IMR-90 (cell line): Measurements from ENCODE around the gene SHC2. TPM values are rescaled to one million over a fixed set of nuclear protein-coding genes. Genes with fewer than 3 reads are reported as not detected.

Experiments used
- ATAC-seq: fragments of 200-7000 bp; cut with Tn5 transposase; 2 replicates; pipeline ENCODE4 v1.9.1; 2020; ENCODE audit warnings: low read depth, mild to moderate bottlenecking, moderate library complexity
- BruUV-seq: library from RNA; stranded (reverse); fragments of 400-500 nt; replicated peaks from 2 replicates; lab custom pipeline; 2021; lab: Mats Ljungman, UMichigan
- CTCF ChIA-PET: fragments of 300-600 bp; formaldehyde crosslinking; extraction: SDS; loops from one replicate; lab custom pipeline; 2021; ENCODE audit warnings: antibody characterized with exemption; lab: Yijun Ruan, JAX
- POLR2A ChIA-PET: fragments of 300-600 bp; sonication (Branson Sonifier 250); formaldehyde crosslinking; loops from one replicate; lab custom pipeline; 2022; ENCODE audit warnings: antibody characterized with exemption; ENCODE audit not compliant: unreplicated experiment; lab: Charles Lee
- DNase-seq: peaks from one replicate; pipeline ENCODE4 v3.0.0; 2013
- H2AFZ ChIP-seq: replicated peaks from 2 replicates; pipeline ENCODE3; 2013; ENCODE audit warnings: low read length, mild to moderate bottlenecking; ENCODE audit not compliant: poor library complexity
- H2AK5ac ChIP-seq: 2 replicates; pipeline ENCODE4 v1.6.1; 2013; ENCODE audit warnings: low read depth, low read length, inconsistent platforms
- H2AK9ac ChIP-seq: replicated peaks from 2 replicates; pipeline ENCODE3; 2013; ENCODE audit warnings: mild to moderate bottlenecking, low read depth, low read length, moderate library complexity; ENCODE audit not compliant: poor library complexity
- H2BK120ac ChIP-seq: 2 replicates; pipeline ENCODE4 v1.6.1; 2013; ENCODE audit warnings: low read depth, low read length, inconsistent platforms
- H2BK15ac ChIP-seq: 3 replicates; pipeline ENCODE4 v1.6.1; 2013; ENCODE audit warnings: low read depth, low read length, inconsistent platforms
- H2BK20ac ChIP-seq: 2 replicates; pipeline ENCODE4 v1.6.1; 2013; ENCODE audit warnings: low read depth, mild to moderate bottlenecking, inconsistent platforms, low read length, moderate library complexity
- H2BK5ac ChIP-seq: 2 replicates; pipeline ENCODE4 v1.6.1; 2013; ENCODE audit warnings: mild to moderate bottlenecking, low read depth, low read length, inconsistent platforms; ENCODE audit not compliant: poor library complexity, severe bottlenecking
- H3K14ac ChIP-seq: replicated peaks from 2 replicates; pipeline ENCODE4 v1.6.1; 2013; ENCODE audit warnings: low read depth, low read length, inconsistent platforms
- H3K18ac ChIP-seq: 2 replicates; pipeline ENCODE4 v1.6.1; 2013; ENCODE audit warnings: low read depth, low read length, control low read depth
- H3K23ac ChIP-seq: 2 replicates; pipeline ENCODE4 v1.6.1; 2013; ENCODE audit warnings: low read depth, low read length, inconsistent platforms
- H3K27ac ChIP-seq: 2 replicates; pipeline ENCODE4 v1.5.1; 2013; ENCODE audit warnings: mild to moderate bottlenecking, control low read depth, low read length; ENCODE audit not compliant: insufficient read depth
- H3K27me3 ChIP-seq: 2 replicates; pipeline ENCODE4 v1.6.1; 2013; ENCODE audit warnings: low read length; ENCODE audit not compliant: control insufficient read depth, insufficient read depth
- H3K36me3 ChIP-seq: 2 replicates; pipeline ENCODE4 v1.6.1; 2013; ENCODE audit warnings: low read length, mixed read lengths; ENCODE audit not compliant: control insufficient read depth, insufficient read depth
- H3K4ac ChIP-seq: 2 replicates; pipeline ENCODE4 v1.6.1; 2013; ENCODE audit warnings: low read depth, low read length, inconsistent platforms
- H3K4me1 ChIP-seq: 2 replicates; pipeline ENCODE4 v1.6.1; 2013; ENCODE audit warnings: low read length, mixed read lengths; ENCODE audit not compliant: control insufficient read depth, insufficient read depth
- H3K4me2 ChIP-seq: 2 replicates; pipeline ENCODE4 v1.6.1; 2013; ENCODE audit warnings: low read depth, mild to moderate bottlenecking, control low read depth, low read length, moderate library complexity
- H3K4me3 ChIP-seq: 2 replicates; pipeline ENCODE4 v1.5.1; 2013; ENCODE audit warnings: low read depth, mild to moderate bottlenecking, control low read depth, low read length, moderate library complexity; ENCODE audit not compliant: insufficient read depth
- H3K56ac ChIP-seq: 2 replicates; pipeline ENCODE4 v1.6.1; 2013; ENCODE audit warnings: low read length, inconsistent platforms; ENCODE audit not compliant: insufficient read depth; ENCODE audit errors: extremely low read depth
- H3K79me1 ChIP-seq, 2 experiments: 2 replicates each; pipeline ENCODE4 v1.6.1; 2013; ENCODE audit warnings: low read length in 2 of 2, inconsistent platforms in 1 of 2, low read depth in 1 of 2
- H3K9ac ChIP-seq: 2 replicates; pipeline ENCODE4 v1.6.1; 2013; ENCODE audit warnings: low read depth, low read length, control low read depth
- H3K9me1 ChIP-seq: 2 replicates; pipeline ENCODE4 v1.6.1; 2013; ENCODE audit warnings: low read length, inconsistent platforms; ENCODE audit not compliant: insufficient read depth
- H3K9me3 ChIP-seq: 2 replicates; pipeline ENCODE4 v1.6.1; 2013; ENCODE audit warnings: low read length; ENCODE audit not compliant: control insufficient read depth, insufficient read depth
- H4K20me1 ChIP-seq: 2 replicates; pipeline ENCODE4 v1.6.1; 2013; ENCODE audit warnings: low read length, inconsistent platforms; ENCODE audit not compliant: insufficient read depth
- H4K5ac ChIP-seq: 2 replicates; pipeline ENCODE4 v1.6.1; 2013; ENCODE audit warnings: mild to moderate bottlenecking, low read depth, low read length, control low read depth
- H4K8ac ChIP-seq, 2 experiments: 2 replicates each; pipeline ENCODE4 v1.6.1; 2013; ENCODE audit warnings: low read depth in 2 of 2, low read length in 2 of 2, control low read depth in 1 of 2, inconsistent platforms in 1 of 2
- H4K91ac ChIP-seq: 2 replicates; pipeline ENCODE4 v1.6.1; 2013; ENCODE audit warnings: low read depth, low read length, inconsistent platforms; ENCODE audit not compliant: insufficient read depth
- BHLHE40 ChIP-seq: fragments of 150-350 bp; IDR thresholded peaks from 2 replicates; pipeline ENCODE4 v1.6.1; 2016; ENCODE audit warnings: mild to moderate bottlenecking, low read depth, low read length
- CHD1 ChIP-seq: IDR thresholded peaks from 2 replicates; pipeline ENCODE4 v1.6.1; 2012; ENCODE audit warnings: low read depth, low read length, improper control_type of control experiment
- CTCF ChIP-seq: conservative IDR thresholded peaks from 2 replicates; pipeline ENCODE4 v1.5.1; 2012; ENCODE audit warnings: mild to moderate bottlenecking, low read depth, low read length, improper control_type of control experiment
- ELK1 ChIP-seq: fragments of 150-350 bp; IDR thresholded peaks from 2 replicates; pipeline ENCODE4 v1.6.1; 2016; ENCODE audit warnings: low read depth, mild to moderate bottlenecking, low read length, moderate library complexity, borderline replicate concordance
- MAFK ChIP-seq: IDR thresholded peaks from 2 replicates; pipeline ENCODE4 v1.6.1; 2012; ENCODE audit warnings: low read depth, low read length, improper control_type of control experiment
- MXI1 ChIP-seq: IDR thresholded peaks from 2 replicates; pipeline ENCODE4 v1.6.1; 2012; ENCODE audit warnings: low read depth, mild to moderate bottlenecking, low read length, moderate library complexity, borderline replicate concordance
- NFE2L2 ChIP-seq: fragments of 150-350 bp; IDR thresholded peaks from 2 replicates; pipeline ENCODE4 v1.6.1; 2016; ENCODE audit warnings: low read depth, mild to moderate bottlenecking, low read length
- POLR2A ChIP-seq: IDR thresholded peaks from 2 replicates; pipeline ENCODE4 v1.6.1; 2012; ENCODE audit warnings: mild to moderate bottlenecking, low read depth, low read length
- RAD21 ChIP-seq: IDR thresholded peaks from 2 replicates; pipeline ENCODE4 v1.6.1; 2012; ENCODE audit warnings: low read length, improper control_type of control experiment
- RCOR1 ChIP-seq: IDR thresholded peaks from 2 replicates; pipeline ENCODE4 v1.6.1; 2012; ENCODE audit warnings: mild to moderate bottlenecking, low read length, improper control_type of control experiment; ENCODE audit not compliant: insufficient replicate concordance
- RFX5 ChIP-seq: IDR thresholded peaks from 2 replicates; pipeline ENCODE4 v1.8.0; 2012; ENCODE audit warnings: low read depth, mild to moderate bottlenecking, low read length, moderate library complexity
- SMC3 ChIP-seq: fragments of 150-350 bp; IDR thresholded peaks from 2 replicates; pipeline ENCODE4 v1.6.1; 2016; ENCODE audit warnings: low read depth, mild to moderate bottlenecking, antibody characterized with exemption, low read length, moderate library complexity
- USF2 ChIP-seq: fragments of 150-350 bp; IDR thresholded peaks from 2 replicates; pipeline ENCODE4 v1.6.1; 2017; ENCODE audit warnings: mild to moderate bottlenecking, antibody characterized with exemption, low read length, low read depth
- WGBS, 2 experiments: methylation state at CpG; one replicate each; pipeline versions ENCODE4 v1.1.5 to v1.1.7; 2013; ENCODE audit warnings: missing lambda C conversion rate in 2 of 2; ENCODE audit not compliant: insufficient read length in 1 of 2; ENCODE audit errors: extremely low coverage in 2 of 2; 5-methylcytosine and 5-hydroxymethylcytosine counted together
- dilution Hi-C: fragments of 300-500 bp; cut with HindIII; formaldehyde crosslinking; loops from one replicate; pipeline ENCODE4 v1.14.3; 2018; ENCODE audit warnings: low sequenced_read_pairs; ENCODE audit not compliant: unreplicated experiment
- in situ Hi-C: fragments of 300-500 bp; cut with MboI; formaldehyde crosslinking; loops from 3 replicates; pipeline ENCODE4 v1.14.3; 2019; ENCODE audit warnings: low sequenced_read_pairs, inconsistent platforms, mixed read lengths
- intact Hi-C: fragments of 100-400 bp; cut with micrococcal nuclease; formaldehyde crosslinking; loops from 2 replicates; pipeline ENCODE4 v1.10.0; 2022
- polyA plus RNA-seq, 3 experiments: library from polyadenylated mRNA; depleted of rRNA; stranded (reverse); fragments of >200 nt; gene quantifications; 2 replicates each; pipeline ENCODE4 v1.2.3, GENCODE V29; 2012; ENCODE audit warnings: low replicate concordance in 1 of 3
- total RNA-seq: library from RNA; depleted of rRNA; stranded (reverse); fragments of >200 nt; gene quantifications from 2 replicates; pipeline ENCODE4 v1.2.3, GENCODE V29; 2012

Gene SHC2
- total and polyA plus RNA-seq, 2 of the 4 experiments (the other 2 are of a cell fraction) = 0.68 TPM; not detected in 1

GRCh38 chr19:497491-497868 lies 36.6 kb upstream of the SHC2 start:
- no peak overlapping the region for H3K14ac ChIP-seq
- no peak overlapping the region for H3K4ac ChIP-seq
- H4K5ac ChIP-seq = no peak overlapping the region
- no peak overlapping the region for H2BK5ac ChIP-seq
- no peak overlapping the region for H2AK5ac ChIP-seq
- H3K79me1 ChIP-seq = no peaks in the 10 kb centered on the region
- no peak overlapping the region for H2BK20ac ChIP-seq
- TF ChIP-seq CTCF = no peak
- TF ChIP-seq SMC3 = no peak
- no peak for TF ChIP-seq MXI1
- TF ChIP-seq RAD21 = no peak
- TF ChIP-seq NFE2L2 = no peak
- no peak for TF ChIP-seq BHLHE40
- no peak for TF ChIP-seq MAFK
- TF ChIP-seq CHD1 = no peak
- no peak for TF ChIP-seq RCOR1
- TF ChIP-seq POLR2A = no peak
- no peak for TF ChIP-seq ELK1
- TF ChIP-seq RFX5 = no peak
- TF ChIP-seq USF2 = no peak
- H2BK120ac ChIP-seq = no peak overlapping the region
- H3K36me3 ChIP-seq = no peaks in the 10 kb centered on the region
- dilution Hi-C loops = no loop called here
- no peak overlapping the region for H3K4me2 ChIP-seq
- no peak overlapping the region for H2AK9ac ChIP-seq
- H3K18ac ChIP-seq = no peak overlapping the region
- ChIA-PET CTCF (no interaction called here), POLR2A (no interaction called here)
- no peak overlapping the region for H3K56ac ChIP-seq
- H2AFZ ChIP-seq = no peak overlapping the region
- no peaks in the 10 kb centered on the region for H4K20me1 ChIP-seq
- ATAC-seq (no peak), DNase-seq (no peak)
- no peaks in the 10 kb centered on the region for H3K9me1 ChIP-seq
- no peak overlapping the region for H3K23ac ChIP-seq
- BruUV-seq = no TSS peak
- no peak overlapping the region for H3K27ac ChIP-seq
- in situ Hi-C loops = no loop called here
- no peak overlapping the region for H3K9ac ChIP-seq
- intact Hi-C loops = no loop called here
- no peak overlapping the region for H4K91ac ChIP-seq
- H2BK15ac ChIP-seq = no peak overlapping the region
- H3K9me3 ChIP-seq = no peaks in the 10 kb centered on the region
- no peak overlapping the region for H3K4me3 ChIP-seq
- 6% methylated on average over 13 of the region's 36 CpGs; no CpG with 5 or more reads in 1 of the 2 experiments for WGBS, 2 experiments
- H3K27me3 ChIP-seq = peaks cover 32% of the 10 kb centered on the region
- H4K8ac ChIP-seq = no peak overlapping the region
- H3K4me1 ChIP-seq = no peaks in the 10 kb centered on the region; the same call in 1 of the 2 replicates
